Measurements from ENCODE around the gene PPDPF.

DNA sequence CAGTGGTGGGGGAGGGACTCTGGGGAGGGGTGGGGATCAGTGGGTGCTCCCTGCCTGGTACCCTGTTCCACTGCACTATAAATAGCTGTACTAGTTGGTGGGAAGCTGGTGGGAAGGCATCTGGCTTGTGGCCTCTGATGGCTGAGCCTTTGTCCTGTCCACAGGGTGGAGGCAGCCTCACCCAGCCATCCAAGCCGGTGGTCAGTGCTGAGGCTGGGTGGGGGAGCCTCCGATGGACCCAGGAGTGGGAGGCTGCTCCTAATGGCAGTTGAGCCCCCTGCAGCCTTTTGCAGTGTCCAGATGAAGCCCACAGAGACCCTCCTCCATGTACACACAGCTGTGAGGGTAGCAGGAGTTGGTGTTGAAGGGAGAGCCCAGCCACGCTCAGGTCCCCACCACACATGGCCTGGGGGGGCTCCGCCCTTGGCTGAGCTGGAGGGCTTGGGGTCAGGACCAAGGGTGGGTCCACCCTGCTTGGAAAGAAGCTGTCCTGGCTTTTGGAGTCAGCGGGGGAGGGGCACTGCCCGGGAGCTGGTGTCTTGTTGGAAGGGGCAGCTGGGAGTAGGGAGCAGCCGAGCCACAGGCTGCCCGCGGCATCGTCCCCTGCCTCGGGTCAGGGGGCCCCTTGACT, 2.5 kb downstream of the PPDPF start:
- TF ChIP-seq, protein P1, sequence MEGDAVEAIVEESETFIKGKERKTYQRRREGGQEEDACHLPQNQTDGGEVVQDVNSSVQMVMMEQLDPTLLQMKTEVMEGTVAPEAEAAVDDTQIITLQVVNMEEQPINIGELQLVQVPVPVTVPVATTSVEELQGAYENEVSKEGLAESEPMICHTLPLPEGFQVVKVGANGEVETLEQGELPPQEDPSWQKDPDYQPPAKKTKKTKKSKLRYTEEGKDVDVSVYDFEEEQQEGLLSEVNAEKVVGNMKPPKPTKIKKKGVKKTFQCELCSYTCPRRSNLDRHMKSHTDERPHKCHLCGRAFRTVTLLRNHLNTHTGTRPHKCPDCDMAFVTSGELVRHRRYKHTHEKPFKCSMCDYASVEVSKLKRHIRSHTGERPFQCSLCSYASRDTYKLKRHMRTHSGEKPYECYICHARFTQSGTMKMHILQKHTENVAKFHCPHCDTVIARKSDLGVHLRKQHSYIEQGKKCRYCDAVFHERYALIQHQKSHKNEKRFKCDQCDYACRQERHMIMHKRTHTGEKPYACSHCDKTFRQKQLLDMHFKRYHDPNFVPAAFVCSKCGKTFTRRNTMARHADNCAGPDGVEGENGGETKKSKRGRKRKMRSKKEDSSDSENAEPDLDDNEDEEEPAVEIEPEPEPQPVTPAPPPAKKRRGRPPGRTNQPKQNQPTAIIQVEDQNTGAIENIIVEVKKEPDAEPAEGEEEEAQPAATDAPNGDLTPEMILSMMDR (IDR thresholded peaks at IDR 0.05): no peak
- TF ChIP-seq POLR2A (IDR thresholded peaks at IDR 0.05): no peak

Measured in testis (tissue), 2 donors.